ENCODE data around the gene CUBN. TPM values are rescaled to one million over a fixed set of nuclear protein-coding genes. Genes with fewer than 3 reads are reported as not detected.
A peak's percentile ranks its signal among the peaks of the same experiment; 100 is the strongest.

The CUBN gene
- total RNA-seq, 1 donor from 2014 or later: 0.22 TPM

GRCh38 chr10:16986406-16987205 lies 143.0 kb downstream of the CUBN start:
- intact Hi-C loops (cut with DNase I): no loop called here
- ATAC-seq (ENCODE audit: poor library complexity) (peak; percentile 51), DNase-seq (no peak)

- DNase-seq: no peak
- ATAC-seq (ENCODE audit: poor library complexity): no peak
- intact Hi-C loops (cut with DNase I): no loop called here
These were observed 143.6 kb downstream of the CUBN start for GRCh38 chr10:16986082-16986405.

GRCh38 chr10:16984242-16984641 lies 145.4 kb downstream of the CUBN start:
- DNase-seq (no peak), ATAC-seq (ENCODE audit: poor library complexity) (no peak)
- intact Hi-C loops (cut with DNase I): no loop called here

- ATAC-seq (ENCODE audit: poor library complexity) (no peak), DNase-seq (no peak)
- intact Hi-C loops (cut with DNase I): no loop called here
These were observed 152.8 kb downstream of the CUBN start for GRCh38 chr10:16976803-16977202.

GRCh38 chr10:16975188-16975587 lies 154.4 kb downstream of the CUBN start:
- DNase-seq: no peak
- no peak for ATAC-seq (ENCODE audit: poor library complexity)
- intact Hi-C loops (cut with DNase I): no loop called here

GRCh38 chr10:16968416-16969041 lies 161.1 kb downstream of the CUBN start:
- ATAC-seq (ENCODE audit: poor library complexity): peak; percentile 66

GRCh38 chr10:16967866-16968415 lies 161.7 kb downstream of the CUBN start:
- intact Hi-C loops (cut with DNase I): no loop called here
- DNase-seq (no peak), ATAC-seq (ENCODE audit: poor library complexity) (no peak)

More at GRCh38 chr10:16968416-16969041, 161.1 kb downstream of the CUBN start:
- DNase-seq: peak; percentile 52
- intact Hi-C loops (cut with DNase I): no loop called here

GRCh38 chr10:16966991-16967865 lies 162.4 kb downstream of the CUBN start:
- intact Hi-C loops (cut with DNase I): no loop called here
- no peak for ATAC-seq (ENCODE audit: poor library complexity)
- no peak for DNase-seq

GRCh38 chr10:16965740-16966447 lies 163.7 kb downstream of the CUBN start:
- DNase-seq: no peak
- intact Hi-C loops (cut with DNase I): no loop called here
- peak; percentile 61 for ATAC-seq (ENCODE audit: poor library complexity)

GRCh38 chr10:16965344-16965616 lies 164.3 kb downstream of the CUBN start:
- intact Hi-C loops (cut with DNase I): no loop called here
- no peak for DNase-seq
- no peak for ATAC-seq (ENCODE audit: poor library complexity)

GRCh38 chr10:16964576-16965343 lies 164.9 kb downstream of the CUBN start:
- no peak for ATAC-seq (ENCODE audit: poor library complexity)
- intact Hi-C loops (cut with DNase I): no loop called here

GRCh38 chr10:16960551-16960950 lies 169.1 kb downstream of the CUBN start:
- intact Hi-C loops (cut with DNase I): no loop called here
- ATAC-seq (ENCODE audit: poor library complexity) (no peak), DNase-seq (no peak)

More at GRCh38 chr10:16964576-16965343, 164.9 kb downstream of the CUBN start:
- no peak for DNase-seq

- ATAC-seq (ENCODE audit: poor library complexity) (no peak), DNase-seq (no peak)
- intact Hi-C loops (cut with DNase I): no loop called here
These were observed 172.6 kb downstream of the CUBN start for GRCh38 chr10:16957038-16957437.

GRCh38 chr10:16954280-16955030 lies 175.2 kb downstream of the CUBN start:
- ATAC-seq (ENCODE audit: poor library complexity): peak; percentile 18
- intact Hi-C loops (cut with DNase I): no loop called here

GRCh38 chr10:16953270-16953669 lies 176.3 kb downstream of the CUBN start:
- no peak for DNase-seq
- intact Hi-C loops (cut with DNase I): no loop called here
- ATAC-seq (ENCODE audit: poor library complexity): no peak

More at GRCh38 chr10:16954280-16955030, 175.2 kb downstream of the CUBN start:
- DNase-seq: no peak

- no peak for DNase-seq
- ATAC-seq (ENCODE audit: poor library complexity): no peak
- intact Hi-C loops (cut with DNase I): no loop called here
These were observed 177.0 kb downstream of the CUBN start for GRCh38 chr10:16952610-16953009.

GRCh38 chr10:16952080-16952479 lies 177.5 kb downstream of the CUBN start:
- intact Hi-C loops (cut with DNase I): no loop called here
- ATAC-seq (ENCODE audit: poor library complexity): no peak
- no peak for DNase-seq

Data from Right ventricle myocardium superior (tissue), 1 donor.